Stimulated activated CD4-positive, alpha-beta T cell treated with anti-CD3 and anti-CD28 coated beads, Interleukin-15, amount 100 ng/mL, for 48 hours (primary cell): Measurements from ENCODE around the gene KIAA1217.

Source experiments
- DNase-seq, 2 donors: peaks; one replicate each; pipeline ENCODE4 v3.0.0-alpha.2; 2020; ENCODE audit warnings: low read depth in 2 of 2

Gene KIAA1217

DNA sequence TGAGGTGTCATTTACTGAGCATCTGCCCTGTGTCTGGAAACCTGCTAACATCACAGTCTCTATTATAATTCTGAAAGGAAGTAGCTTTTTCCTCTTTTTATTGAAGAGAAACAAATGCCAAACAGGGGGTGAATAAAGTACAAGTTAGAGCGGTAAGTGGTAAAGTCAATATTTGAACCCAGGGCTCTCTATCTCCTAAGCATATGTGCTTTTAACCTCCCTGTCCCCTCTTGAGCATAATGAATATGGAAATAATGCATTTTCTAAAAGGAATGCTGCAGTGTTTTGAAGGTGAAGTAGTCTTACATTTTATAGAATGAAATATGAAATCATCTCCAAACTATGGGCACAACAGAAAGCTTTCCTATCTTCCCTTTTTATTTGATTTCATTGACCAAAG is 196.7 kb downstream of the KIAA1217 start:
- DNase-seq = no peak

GRCh38 chr10:24406809-24407483 is 198.0 kb downstream of the KIAA1217 start:
- no peak for DNase-seq

DNA sequence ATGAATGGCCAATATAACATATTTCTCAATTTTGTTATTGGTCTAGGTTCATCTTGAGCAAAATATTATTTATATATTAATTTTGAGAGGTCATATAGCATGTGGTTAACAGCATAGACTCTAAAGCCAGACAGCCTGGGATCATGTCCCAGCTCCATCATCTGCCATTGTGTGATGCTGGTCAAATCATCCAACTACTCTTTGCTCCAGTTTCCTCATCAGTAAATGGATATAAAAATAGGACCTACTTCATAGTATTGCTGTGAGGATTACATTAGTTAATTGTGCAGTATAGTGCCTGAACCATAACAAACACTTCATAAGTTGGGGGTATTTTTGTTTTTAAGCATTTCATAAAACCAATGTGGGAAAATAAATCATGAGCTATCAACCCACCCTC is 199.0 kb downstream of the KIAA1217 start:
- DNase-seq = no peak

DNA sequence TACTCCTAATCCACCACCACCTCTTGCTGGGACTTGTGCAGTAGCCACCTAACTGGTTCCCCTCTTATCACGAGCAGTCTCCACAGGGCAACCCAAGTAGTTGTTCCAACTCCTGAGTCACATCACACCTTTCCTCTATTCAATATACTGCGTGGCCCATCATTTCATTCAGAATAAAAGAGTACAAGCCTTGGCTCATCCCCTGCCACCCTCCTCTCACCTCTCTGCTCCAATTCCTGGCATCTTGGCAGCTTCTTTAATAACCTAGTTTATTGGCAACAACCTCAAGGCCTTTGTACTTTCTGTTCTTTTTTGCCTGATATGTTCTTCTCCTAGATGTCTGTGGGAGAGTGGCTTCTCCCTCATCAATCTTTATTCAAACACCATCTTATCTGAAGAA is 199.4 kb downstream of the KIAA1217 start:
- no peak for DNase-seq

- no peak for DNase-seq
Observed at GRCh38 chr10:24414597-24414996, 205.7 kb downstream of the KIAA1217 start.

DNA sequence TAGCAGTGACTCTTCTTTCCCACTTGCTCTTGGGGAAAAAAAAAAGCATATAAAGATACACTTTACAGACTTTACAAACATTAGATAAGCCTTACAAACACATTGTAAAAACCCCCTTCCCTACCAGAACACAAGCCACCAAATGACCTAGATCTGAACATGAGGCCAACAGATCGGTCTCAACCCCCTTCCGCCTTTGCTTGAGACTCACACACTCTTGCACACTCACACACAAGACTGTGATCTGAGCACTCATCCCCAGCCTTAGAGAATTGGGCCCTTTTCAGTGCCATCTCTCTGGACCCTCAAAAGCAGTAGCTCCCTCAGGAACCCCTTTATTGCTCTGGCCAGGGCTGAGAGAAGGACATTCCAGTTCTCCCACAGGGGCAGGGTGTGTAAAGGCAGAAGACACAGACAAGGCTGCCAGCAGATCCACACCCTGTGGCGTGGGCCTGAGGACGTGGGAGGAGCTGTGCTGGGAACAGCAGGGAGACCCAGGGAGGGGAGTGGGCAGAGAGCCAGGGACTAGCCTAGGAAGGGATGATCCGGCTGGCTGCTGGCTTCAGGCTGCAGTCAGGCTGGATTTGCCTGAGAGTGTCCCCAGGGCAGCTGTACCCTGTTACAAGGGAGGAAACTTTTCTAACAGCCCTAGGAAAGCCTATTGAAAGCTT is 206.7 kb downstream of the KIAA1217 start:
- DNase-seq = no peak

GRCh38 chr10:24416248-24416647 is 207.3 kb downstream of the KIAA1217 start:
- DNase-seq = no peak

DNA sequence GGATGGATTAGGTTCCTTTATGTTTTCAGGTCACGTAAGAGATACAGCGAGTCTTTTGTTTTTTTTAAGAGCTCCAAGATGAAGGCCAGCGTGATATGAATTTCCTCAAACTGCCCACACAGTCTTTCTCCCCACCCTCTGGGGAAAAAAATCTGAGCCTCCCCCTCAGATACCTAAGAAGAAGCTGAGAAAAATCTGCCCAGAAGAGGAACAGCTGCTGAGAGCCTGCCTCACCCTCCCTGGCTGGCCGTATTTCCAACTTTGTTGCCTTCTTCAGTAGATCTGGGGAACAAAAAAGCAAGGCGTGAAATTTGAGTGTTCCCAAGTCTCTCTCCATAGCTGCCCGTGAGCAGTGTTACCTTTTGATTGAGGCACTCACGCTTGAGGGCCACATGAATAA is 208.1 kb downstream of the KIAA1217 start:
- DNase-seq = no peak

GRCh38 chr10:24418532-24418931 is 209.6 kb downstream of the KIAA1217 start:
- DNase-seq = no peak

DNA sequence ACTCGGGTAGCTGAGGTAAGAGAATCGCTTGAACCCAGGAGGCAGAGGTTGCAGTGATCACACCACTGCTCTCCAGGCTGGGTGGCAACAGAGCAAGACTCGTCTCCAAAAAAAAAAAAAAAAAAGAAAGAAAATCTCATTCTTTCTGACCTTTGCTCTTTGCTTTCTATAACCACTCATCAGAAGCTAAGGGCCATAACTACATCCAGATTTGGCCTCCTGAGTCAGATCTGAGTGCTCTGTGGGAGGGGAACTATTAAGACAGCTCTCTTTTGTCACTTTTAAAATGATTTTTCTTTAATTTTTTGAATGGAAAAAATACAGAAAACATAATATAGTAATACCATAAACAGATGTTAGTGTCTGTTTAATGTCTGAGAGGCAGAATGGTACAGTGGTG is 210.1 kb downstream of the KIAA1217 start:
- DNase-seq = no peak

GRCh38 chr10:24425151-24425550 is 216.2 kb downstream of the KIAA1217 start:
- DNase-seq = no peak

- DNase-seq = no peak
Observed at GRCh38 chr10:24427678-24428409, 218.9 kb downstream of the KIAA1217 start.

DNA sequence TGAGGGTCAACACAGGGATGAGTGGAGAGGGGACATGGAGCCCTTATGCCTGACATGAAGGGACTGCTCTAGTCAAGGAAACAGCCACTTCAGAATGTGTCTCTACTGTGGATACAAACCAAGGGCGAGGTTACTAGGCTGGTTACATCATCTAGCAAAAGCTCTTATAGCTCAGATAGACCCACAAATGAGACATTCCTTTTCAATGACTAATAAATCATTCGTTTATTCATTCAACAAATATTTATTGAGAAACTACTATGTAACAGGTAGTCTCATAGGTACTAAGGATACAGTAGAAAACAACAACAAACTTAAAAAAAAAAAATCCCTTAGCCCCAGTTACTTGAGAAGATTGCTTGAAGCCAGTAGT is 219.5 kb downstream of the KIAA1217 start:
- DNase-seq = no peak

GRCh38 chr10:24430591-24430990 is 221.7 kb downstream of the KIAA1217 start:
- no peak for DNase-seq

- DNase-seq = no peak
Observed at GRCh38 chr10:24432478-24433416, 223.8 kb downstream of the KIAA1217 start.

GRCh38 chr10:24433705-24434104 is 224.8 kb downstream of the KIAA1217 start:
- no peak for DNase-seq

GRCh38 chr10:24434961-24435360 is 226.0 kb downstream of the KIAA1217 start:
- no peak for DNase-seq

DNA sequence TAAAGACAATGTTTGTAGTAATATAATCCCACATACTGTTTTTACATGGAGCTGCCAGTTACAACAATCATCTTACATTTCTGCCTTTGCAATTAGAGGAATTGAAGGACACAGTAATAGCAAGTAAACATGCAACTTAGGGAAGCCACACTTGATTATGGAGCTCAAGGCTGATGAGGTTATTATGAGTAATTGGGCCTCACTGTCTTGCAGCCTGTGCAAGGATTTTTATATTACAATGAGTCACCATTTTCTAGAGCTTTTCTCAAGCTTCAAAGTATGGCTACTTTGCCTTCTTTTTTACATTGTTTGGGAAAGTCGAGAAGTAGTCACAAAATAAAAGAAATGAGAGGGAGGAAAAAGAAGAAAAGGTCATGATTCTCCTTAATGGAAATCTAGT is 226.4 kb downstream of the KIAA1217 start:
- no peak for DNase-seq

DNA sequence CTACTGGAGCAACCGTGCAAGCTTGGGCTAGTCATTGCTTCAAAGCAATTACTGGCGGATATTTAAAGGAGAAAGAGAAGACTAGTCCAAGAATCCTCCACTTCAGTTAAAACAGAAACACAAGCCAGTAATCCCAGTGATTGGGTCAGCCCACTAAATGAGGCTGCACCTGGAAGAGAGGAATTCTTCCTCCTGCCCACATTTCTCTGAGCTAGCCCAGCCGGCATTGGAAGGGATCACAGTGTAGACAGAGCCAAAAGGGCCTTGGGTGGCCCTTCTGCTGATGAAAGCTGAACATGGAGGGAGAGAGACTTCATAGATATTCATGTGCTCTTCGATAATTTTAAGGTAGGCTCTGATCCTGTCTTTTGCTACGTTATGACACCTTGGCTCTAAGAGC is 228.4 kb downstream of the KIAA1217 start:
- DNase-seq = no peak

GRCh38 chr10:24438800-24439199 is 229.9 kb downstream of the KIAA1217 start:
- no peak for DNase-seq

DNA sequence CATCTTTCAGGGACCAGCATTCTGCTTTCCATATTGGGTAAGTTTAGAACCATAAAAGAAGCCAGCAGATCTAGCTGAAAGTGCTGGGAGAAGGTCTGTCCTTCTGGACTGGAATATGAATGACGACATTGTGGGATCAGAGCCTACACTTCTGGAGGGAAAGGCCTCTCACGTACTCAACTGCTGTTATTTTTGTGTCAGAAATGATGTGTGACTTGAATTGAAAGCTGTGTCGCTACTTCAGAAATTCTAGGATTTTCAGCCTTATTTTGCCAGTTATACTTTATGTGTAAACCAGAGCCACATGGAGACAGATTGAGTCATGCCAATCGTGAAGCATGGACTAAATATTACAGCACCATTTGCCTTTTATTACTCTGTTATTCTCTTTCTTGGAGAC is 231.0 kb downstream of the KIAA1217 start:
- DNase-seq = no peak
